Keratinocyte (primary cell): ENCODE measurements around the gene SGCB.

Source experiments
- CTCF ChIP-seq, 3 experiments: IDR thresholded peaks in 1 of 3; conservative IDR thresholded peaks in 1 of 3; optimal IDR thresholded peaks in 1 of 3; 2 replicates in 2 of 3; 3 replicates in 1 of 3; pipeline versions ENCODE3 to v1.5.1; 2011; ENCODE audit warnings: low read length in 3 of 3, mild to moderate bottlenecking in 3 of 3, moderate library complexity in 2 of 3, control low read depth in 1 of 3, inconsistent platforms in 1 of 3; ENCODE audit not compliant: insufficient read depth in 2 of 3; ENCODE audit errors: extremely low read depth in 1 of 3
- EZH2 ChIP-seq: IDR thresholded peaks from one replicate; pipeline ENCODE4 v1.6.1; 2012; ENCODE audit warnings: inconsistent platforms, mild to moderate bottlenecking, low read length, moderate library complexity

GRCh38 chr4:52069571-52069970 lies 31.5 kb upstream of the SGCB start:
- TF ChIP-seq CTCF (optimal IDR thresholded peaks at IDR 0.05 in 1 of 3, IDR thresholded peaks at IDR 0.05 in 1 of 3, conservative IDR thresholded peaks at IDR 0.05 in 1 of 3; ENCODE audit: extremely low read depth in 1 of 3, insufficient read depth in 2 of 3, low read length in 3 of 3) (no peak), EZH2 (no peak)
